K562 (cell line): Measurements from ENCODE around the gene FYB1. TPM values are rescaled to one million over a fixed set of nuclear protein-coding genes. Genes with fewer than 3 reads are reported as not detected.

ENCODE experiments used
- ATF6 ChIP-seq: sonication (generic); formaldehyde crosslinking; IDR thresholded peaks from 2 replicates; pipeline ENCODE4 v1.4.0; 2020; ENCODE audit warnings: mild to moderate bottlenecking, missing genetic modification reagents
- CREM ChIP-seq: IDR thresholded peaks from 2 replicates; pipeline ENCODE4 v1.6.1; 2014; ENCODE audit warnings: antibody characterized with exemption, low read depth
- DPF2 ChIP-seq: fragments of 450-650 bp; IDR thresholded peaks from 2 replicates; pipeline ENCODE4 v1.6.1; 2016
- ELF2 ChIP-seq: fragments of 250-450 bp; sonication (Bioruptor Pico); IDR thresholded peaks from 2 replicates; pipeline ENCODE4 v1.5.0; 2021; ENCODE audit warnings: mild to moderate bottlenecking
- HDAC1 ChIP-seq, 2 experiments: fragments of 450-650 bp; IDR thresholded peaks; 2 replicates each; pipeline ENCODE4 v1.6.1; 2016 to 2017; ENCODE audit warnings: inconsistent platforms in 1 of 2, mild to moderate bottlenecking in 1 of 2, moderate library complexity in 1 of 2
- HMG20A ChIP-seq: fragments of 450-650 bp; formaldehyde crosslinking; conservative IDR thresholded peaks from 2 replicates; pipeline ENCODE4 v1.4.0; 2020; ENCODE audit warnings: mild to moderate bottlenecking, mixed read lengths
- KLF16 ChIP-seq: IDR thresholded peaks from 2 replicates; pipeline ENCODE4 v1.6.1; 2016; ENCODE audit warnings: antibody characterized with exemption
- PCBP2 ChIP-seq: fragments of 200-400 bp; formaldehyde crosslinking; IDR thresholded peaks from 2 replicates; pipeline ENCODE4 v1.6.1; 2018; ENCODE audit warnings: low read length, low read depth, mild to moderate bottlenecking, moderate library complexity; ENCODE audit not compliant: poor library complexity, severe bottlenecking
- POLR2AphosphoS5 ChIP-seq: IDR thresholded peaks from 2 replicates; pipeline ENCODE4 v1.6.1; 2011; ENCODE audit warnings: mild to moderate bottlenecking, low read depth, low read length, moderate library complexity; ENCODE audit not compliant: control insufficient read depth, insufficient read depth
- PURB ChIP-seq: sonication (generic); formaldehyde crosslinking; IDR thresholded peaks from 2 replicates; pipeline ENCODE4 v1.9.0; 2021; ENCODE audit warnings: low read depth, mild to moderate bottlenecking, missing genetic modification reagents
- RUNX1 ChIP-seq: sonication (generic); IDR thresholded peaks from 2 replicates; pipeline ENCODE4 v1.6.1; 2016; ENCODE audit warnings: antibody characterized with exemption, low read depth
- SIRT6 ChIP-seq: IDR thresholded peaks from one replicate; pipeline ENCODE4 v1.6.1; 2012; ENCODE audit warnings: low read depth, mild to moderate bottlenecking, control low read depth, inconsistent platforms, low read length, moderate library complexity
- SIX5 ChIP-seq, 2 experiments: IDR thresholded peaks; 2 replicates each; pipeline ENCODE4 v1.6.1; 2011; ENCODE audit warnings: low read length in 2 of 2, borderline replicate concordance in 1 of 2, low read depth in 1 of 2, mild to moderate bottlenecking in 1 of 2, moderate library complexity in 1 of 2; ENCODE audit not compliant: insufficient read depth in 1 of 2
- SMAD2 ChIP-seq: fragments of 150-350 bp; IDR thresholded peaks from 2 replicates; pipeline ENCODE4 v1.6.1; 2014; ENCODE audit warnings: low read depth, mild to moderate bottlenecking, low read length
- SMARCC2 ChIP-seq: fragments of 450-650 bp; IDR thresholded peaks from 2 replicates; pipeline ENCODE4 v1.6.1; 2017; ENCODE audit warnings: antibody characterized with exemption, moderate library complexity, mild to moderate bottlenecking, low read depth
- SRSF7 ChIP-seq: fragments of 200-400 bp; formaldehyde crosslinking; optimal IDR thresholded peaks from 2 replicates; pipeline ENCODE3; 2017; ENCODE audit warnings: mild to moderate bottlenecking, low read depth, low read length
- STAT6 ChIP-seq: sonication (generic); formaldehyde crosslinking; IDR thresholded peaks from 2 replicates; pipeline ENCODE4 v1.8.1; 2023; ENCODE audit warnings: mild to moderate bottlenecking, missing genetic modification reagents
- TAF15 ChIP-seq: fragments of 200-400 bp; formaldehyde crosslinking; IDR thresholded peaks from 2 replicates; pipeline ENCODE4 v1.6.1; 2017; ENCODE audit warnings: mild to moderate bottlenecking, low read depth, low read length, moderate library complexity
- XRCC4 ChIP-seq: IDR thresholded peaks from one replicate; pipeline ENCODE4 v1.6.1; 2011; ENCODE audit not compliant: insufficient read depth, insufficient read length; ENCODE audit errors: extremely low read depth
- ZC3H8 ChIP-seq: fragments of 450-650 bp; IDR thresholded peaks from 2 replicates; pipeline ENCODE4 v1.6.1; 2017
- ZFPM2 ChIP-seq: fragments of 250-450 bp; sonication (Bioruptor Pico); IDR thresholded peaks from 2 replicates; pipeline ENCODE4 v1.5.1; 2022; ENCODE audit warnings: mild to moderate bottlenecking
- ZNF444 ChIP-seq: fragments of 250-450 bp; sonication (Bioruptor Pico); IDR thresholded peaks from 2 replicates; pipeline ENCODE4 v1.4.0; 2020; ENCODE audit warnings: mild to moderate bottlenecking, moderate library complexity
- ZNF780A ChIP-seq: fragments of 250-450 bp; sonication (Bioruptor Pico); IDR thresholded peaks from 2 replicates; pipeline ENCODE4 v1.5.0; 2021; ENCODE audit warnings: mild to moderate bottlenecking
- ZNF785 ChIP-seq: fragments of 250-450 bp; sonication (Bioruptor Pico); IDR thresholded peaks from 2 replicates; pipeline ENCODE4 v1.4.0; 2020; ENCODE audit warnings: mild to moderate bottlenecking
- polyA plus RNA-seq, 8 experiments: library from polyadenylated mRNA; depleted of rRNA in 4 of 8; stranded (reverse) in 5 of 8; unstranded in 3 of 8; fragments of >200 nt; fragmentation: Nextera tagmentation in 2 of 8; fragmentation: Illumina TruSeq in 1 of 8; extraction: Ambion mirVana in 2 of 8; extraction: Trizol in 1 of 8; gene quantifications; 2 replicates each; pipeline versions ENCODE4 v1.2.1 to v1.2.3, GENCODE V29; 2011 to 2014; ENCODE audit warnings: inconsistent platforms in 1 of 8, missing spikeins in 1 of 8
- total RNA-seq, 7 experiments: library from RNA; depleted of rRNA in 6 of 7; stranded (reverse); fragments of >200 nt in 6 of 7; fragmentation: Illumina TruSeq in 2 of 7; extraction: Trizol in 2 of 7; gene quantifications; 2 replicates each; pipeline versions ENCODE4 v1.2.1 to v1.2.3, GENCODE V29; 2011 to 2021; ENCODE audit warnings: low replicate concordance in 1 of 7

Gene FYB1
- total and polyA plus RNA-seq, 9 of the 15 experiments (the other 6 are each of a cell fraction or from before 2014, with no cell fraction given), result 4.7 to 31.5 (median 9.7) TPM

- TF ChIP-seq ATF6 (CRISPR knock-in tag) (no peak), ELF2 (CRISPR knock-in tag) (no peak), ZFPM2 (no peak), HDAC1 (IDR thresholded peaks at IDR 0.05) (no peak), ZC3H8 (no peak), DPF2 (peak; percentile 84), SRSF7 (no peak), POLR2AphosphoS5 (no peak), SIRT6 (no peak), SMARCC2 (peak; percentile 80; the same call in 1 of the 2 replicates), XRCC4 (no peak), PURB (CRISPR knock-in tag) (no peak), PCBP2 (no peak), ZNF444 (0 out of 2 replicates have a peak, but pooled peaks have one; percentile 14), TAF15 (no peak), RUNX1 (no peak), ZNF785 (no peak), STAT6 (CRISPR knock-in tag) (no peak), ZNF780A (no peak), SIX5 (IDR thresholded peaks at IDR 0.05; ENCODE audit: borderline replicate concordance in 1 of 2, insufficient read depth in 1 of 2, low read depth in 1 of 2, low read length in 2 of 2) (no peak), SMAD2 (no peak), HMG20A (CRISPR knock-in tag) (no peak), KLF16 (no peak), CREM (no peak)
Observed at GRCh38 chr5:39119404-39120051, 99.8 kb downstream of the FYB1 start (continued).
